WTC11 (cell line): ENCODE results near the gene CCDC150. TPM values are rescaled to one million over a fixed set of nuclear protein-coding genes. Genes with fewer than 3 reads are reported as not detected.

Source experiments
- ATAC-seq: fragments of 200-7000 bp; cut with Tn5 transposase; 2 replicates; pipeline ENCODE4 v1.10.0; 2021; ENCODE audit warnings: mild to moderate bottlenecking, moderate library complexity
- CTCF ChIA-PET: fragments of 300-600 bp; sonication (Branson Sonifier 250); formaldehyde crosslinking; loops from one replicate; lab custom pipeline; 2021; ENCODE audit warnings: antibody characterized with exemption; lab: Charles Lee
- POLR2A ChIA-PET: fragments of 350-600 bp; sonication (Branson Sonifier 250); formaldehyde crosslinking; loops from one replicate; lab custom pipeline; 2021; ENCODE audit warnings: antibody characterized with exemption; lab: Charles Lee
- DNase-seq: peaks from one replicate; pipeline ENCODE4 v3.0.0; 2021; ENCODE audit warnings: low spot score
- H3K27ac Mint-ChIP-seq: 2 replicates; pipeline ENCODE4 v1.8.0; 2021; ENCODE audit warnings: mixed read lengths
- H3K27me3 Mint-ChIP-seq: 2 replicates; pipeline ENCODE4 v1.8.0; 2021; ENCODE audit warnings: low read depth, mild to moderate bottlenecking, moderate library complexity, mixed read lengths
- H3K36me3 Mint-ChIP-seq: 2 replicates; pipeline ENCODE4 v1.8.0; 2021; ENCODE audit warnings: mixed read lengths
- H3K4me1 Mint-ChIP-seq: 2 replicates; pipeline ENCODE4 v1.8.0; 2022; ENCODE audit warnings: mixed read lengths
- H3K4me3 Mint-ChIP-seq: 2 replicates; pipeline ENCODE4 v1.8.0; 2021; ENCODE audit warnings: mild to moderate bottlenecking, moderate library complexity, mixed read lengths
- H3K9me3 Mint-ChIP-seq: 2 replicates; pipeline ENCODE4 v1.8.0; 2021; ENCODE audit warnings: mixed read lengths
- AR ChIP-seq: fragments of 250-450 bp; sonication (Bioruptor Pico); IDR thresholded peaks from 2 replicates; pipeline ENCODE4 v1.9.0; 2021; ENCODE audit warnings: mild to moderate bottlenecking
- CREM ChIP-seq: sonication (generic); formaldehyde crosslinking; IDR thresholded peaks from 2 replicates; pipeline ENCODE4 v1.8.1; 2022; ENCODE audit warnings: mild to moderate bottlenecking, missing genetic modification reagents, moderate library complexity
- E2F4 ChIP-seq: sonication (generic); formaldehyde crosslinking; IDR thresholded peaks from 2 replicates; pipeline ENCODE4 v1.8.1; 2022; ENCODE audit warnings: low read depth, mild to moderate bottlenecking, moderate library complexity, missing genetic modification reagents, borderline replicate concordance
- EMX1 ChIP-seq: fragments of 250-450 bp; sonication (Bioruptor Pico); IDR thresholded peaks from 2 replicates; pipeline ENCODE4 v1.8.0; 2021; ENCODE audit warnings: mild to moderate bottlenecking
- GTF2I ChIP-seq: fragments of 250-450 bp; sonication (Bioruptor Pico); conservative IDR thresholded peaks from 2 replicates; pipeline ENCODE4 v1.4.0; 2021; ENCODE audit warnings: mild to moderate bottlenecking
- IRF2 ChIP-seq: sonication (generic); formaldehyde crosslinking; IDR thresholded peaks from 2 replicates; pipeline ENCODE4 v1.8.0; 2022; ENCODE audit warnings: low read depth, missing genetic modification reagents, borderline replicate concordance
- JUN ChIP-seq: sonication (generic); formaldehyde crosslinking; IDR thresholded peaks from 2 replicates; pipeline ENCODE4 v1.8.0; 2023; ENCODE audit warnings: mild to moderate bottlenecking, missing genetic modification reagents
- NR1H2 ChIP-seq: sonication (generic); formaldehyde crosslinking; IDR thresholded peaks from 2 replicates; pipeline ENCODE4 v1.9.0; 2021; ENCODE audit warnings: mild to moderate bottlenecking, moderate library complexity, missing genetic modification reagents
- PREB ChIP-seq: sonication (generic); formaldehyde crosslinking; IDR thresholded peaks from 2 replicates; pipeline ENCODE4 v1.8.1; 2022; ENCODE audit warnings: mild to moderate bottlenecking, missing genetic modification reagents, moderate library complexity, borderline replicate concordance
- SOX15 ChIP-seq: fragments of 250-450 bp; sonication (Bioruptor Pico); IDR thresholded peaks from 2 replicates; pipeline ENCODE4 v1.9.0; 2021; ENCODE audit warnings: mild to moderate bottlenecking
- TCF7 ChIP-seq: sonication (generic); formaldehyde crosslinking; IDR thresholded peaks from 2 replicates; pipeline ENCODE4 v1.8.0; 2022; ENCODE audit warnings: mild to moderate bottlenecking, low read depth, missing genetic modification reagents, moderate library complexity
- ZNF121 ChIP-seq: sonication (generic); formaldehyde crosslinking; IDR thresholded peaks from 2 replicates; pipeline ENCODE4 v1.8.0; 2023; ENCODE audit warnings: missing genetic modification reagents
- ZNF138 ChIP-seq: sonication (generic); formaldehyde crosslinking; conservative IDR thresholded peaks from 2 replicates; pipeline ENCODE4 v1.8.1; 2022; ENCODE audit warnings: mild to moderate bottlenecking, moderate library complexity, missing genetic modification reagents
- ZNF425 ChIP-seq: fragments of 250-450 bp; sonication (Bioruptor Pico); conservative IDR thresholded peaks from 2 replicates; pipeline ENCODE4 v1.9.0; 2021; ENCODE audit warnings: mild to moderate bottlenecking
- total RNA-seq: library from RNA; stranded (reverse); gene quantifications from 3 replicates; pipeline ENCODE4 v1.2.3, GENCODE V29; 2021
- TF ChIP-seq, protein P1 (sequence below): fragments of 250-450 bp; sonication (Bioruptor Pico); IDR thresholded peaks from 2 replicates; pipeline ENCODE4 v1.9.0; 2021; ENCODE audit warnings: mild to moderate bottlenecking, borderline replicate concordance
- TF ChIP-seq, protein P2 (sequence below): sonication (generic); formaldehyde crosslinking; IDR thresholded peaks from 2 replicates; pipeline ENCODE4 v1.8.1; 2023; ENCODE audit warnings: mild to moderate bottlenecking, missing genetic modification reagents
- TF ChIP-seq, protein P3 (sequence below): sonication (generic); formaldehyde crosslinking; IDR thresholded peaks from 2 replicates; pipeline ENCODE4 v1.8.1; 2023; ENCODE audit warnings: mild to moderate bottlenecking, moderate library complexity, missing genetic modification reagents

The CCDC150 gene
- total RNA-seq, 1 experiment from 2014 or later = 43.0 TPM

GRCh38 chr2:196638765-196639164 is 750 bp upstream of the CCDC150 start:
- TF ChIP-seq E2F4 (CRISPR knock-in tag) (no peak), SOX15 (CRISPR knock-in tag) (no peak), ZNF121 (CRISPR knock-in tag) (no peak), EMX1 (CRISPR knock-in tag) (no peak), TCF7 (CRISPR knock-in tag) (no peak), ZNF138 (CRISPR knock-in tag) (no peak), AR (no peak), CREM (CRISPR knock-in tag) (no peak), ZNF425 (no peak), NR1H2 (CRISPR knock-in tag) (no peak), JUN (CRISPR knock-in tag) (no peak), GTF2I (CRISPR knock-in tag) (no peak), PREB (CRISPR knock-in tag) (no peak), IRF2 (CRISPR knock-in tag) (no peak)
- TF ChIP-seq, protein P1, sequence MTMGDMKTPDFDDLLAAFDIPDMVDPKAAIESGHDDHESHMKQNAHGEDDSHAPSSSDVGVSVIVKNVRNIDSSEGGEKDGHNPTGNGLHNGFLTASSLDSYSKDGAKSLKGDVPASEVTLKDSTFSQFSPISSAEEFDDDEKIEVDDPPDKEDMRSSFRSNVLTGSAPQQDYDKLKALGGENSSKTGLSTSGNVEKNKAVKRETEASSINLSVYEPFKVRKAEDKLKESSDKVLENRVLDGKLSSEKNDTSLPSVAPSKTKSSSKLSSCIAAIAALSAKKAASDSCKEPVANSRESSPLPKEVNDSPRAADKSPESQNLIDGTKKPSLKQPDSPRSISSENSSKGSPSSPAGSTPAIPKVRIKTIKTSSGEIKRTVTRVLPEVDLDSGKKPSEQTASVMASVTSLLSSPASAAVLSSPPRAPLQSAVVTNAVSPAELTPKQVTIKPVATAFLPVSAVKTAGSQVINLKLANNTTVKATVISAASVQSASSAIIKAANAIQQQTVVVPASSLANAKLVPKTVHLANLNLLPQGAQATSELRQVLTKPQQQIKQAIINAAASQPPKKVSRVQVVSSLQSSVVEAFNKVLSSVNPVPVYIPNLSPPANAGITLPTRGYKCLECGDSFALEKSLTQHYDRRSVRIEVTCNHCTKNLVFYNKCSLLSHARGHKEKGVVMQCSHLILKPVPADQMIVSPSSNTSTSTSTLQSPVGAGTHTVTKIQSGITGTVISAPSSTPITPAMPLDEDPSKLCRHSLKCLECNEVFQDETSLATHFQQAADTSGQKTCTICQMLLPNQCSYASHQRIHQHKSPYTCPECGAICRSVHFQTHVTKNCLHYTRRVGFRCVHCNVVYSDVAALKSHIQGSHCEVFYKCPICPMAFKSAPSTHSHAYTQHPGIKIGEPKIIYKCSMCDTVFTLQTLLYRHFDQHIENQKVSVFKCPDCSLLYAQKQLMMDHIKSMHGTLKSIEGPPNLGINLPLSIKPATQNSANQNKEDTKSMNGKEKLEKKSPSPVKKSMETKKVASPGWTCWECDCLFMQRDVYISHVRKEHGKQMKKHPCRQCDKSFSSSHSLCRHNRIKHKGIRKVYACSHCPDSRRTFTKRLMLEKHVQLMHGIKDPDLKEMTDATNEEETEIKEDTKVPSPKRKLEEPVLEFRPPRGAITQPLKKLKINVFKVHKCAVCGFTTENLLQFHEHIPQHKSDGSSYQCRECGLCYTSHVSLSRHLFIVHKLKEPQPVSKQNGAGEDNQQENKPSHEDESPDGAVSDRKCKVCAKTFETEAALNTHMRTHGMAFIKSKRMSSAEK = no peak
- TF ChIP-seq, protein P2, sequence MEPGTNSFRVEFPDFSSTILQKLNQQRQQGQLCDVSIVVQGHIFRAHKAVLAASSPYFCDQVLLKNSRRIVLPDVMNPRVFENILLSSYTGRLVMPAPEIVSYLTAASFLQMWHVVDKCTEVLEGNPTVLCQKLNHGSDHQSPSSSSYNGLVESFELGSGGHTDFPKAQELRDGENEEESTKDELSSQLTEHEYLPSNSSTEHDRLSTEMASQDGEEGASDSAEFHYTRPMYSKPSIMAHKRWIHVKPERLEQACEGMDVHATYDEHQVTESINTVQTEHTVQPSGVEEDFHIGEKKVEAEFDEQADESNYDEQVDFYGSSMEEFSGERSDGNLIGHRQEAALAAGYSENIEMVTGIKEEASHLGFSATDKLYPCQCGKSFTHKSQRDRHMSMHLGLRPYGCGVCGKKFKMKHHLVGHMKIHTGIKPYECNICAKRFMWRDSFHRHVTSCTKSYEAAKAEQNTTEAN (CRISPR knock-in tag) = no peak
- TF ChIP-seq, protein P3, sequence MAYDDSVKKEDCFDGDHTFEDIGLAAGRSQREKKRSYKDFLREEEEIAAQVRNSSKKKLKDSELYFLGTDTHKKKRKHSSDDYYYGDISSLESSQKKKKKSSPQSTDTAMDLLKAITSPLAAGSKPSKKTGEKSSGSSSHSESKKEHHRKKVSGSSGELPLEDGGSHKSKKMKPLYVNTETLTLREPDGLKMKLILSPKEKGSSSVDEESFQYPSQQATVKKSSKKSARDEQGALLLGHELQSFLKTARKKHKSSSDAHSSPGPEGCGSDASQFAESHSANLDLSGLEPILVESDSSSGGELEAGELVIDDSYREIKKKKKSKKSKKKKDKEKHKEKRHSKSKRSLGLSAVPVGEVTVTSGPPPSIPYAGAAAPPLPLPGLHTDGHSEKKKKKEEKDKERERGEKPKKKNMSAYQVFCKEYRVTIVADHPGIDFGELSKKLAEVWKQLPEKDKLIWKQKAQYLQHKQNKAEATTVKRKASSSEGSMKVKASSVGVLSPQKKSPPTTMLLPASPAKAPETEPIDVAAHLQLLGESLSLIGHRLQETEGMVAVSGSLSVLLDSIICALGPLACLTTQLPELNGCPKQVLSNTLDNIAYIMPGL = no peak
- TF ChIP-seq, all 79 proteins: peak for 0
- CTCF ChIA-PET = interaction anchor here (1.3 to 1.5 kb wide), 2 partner anchors 17 to 112 kb away, joined by 3 to 4 read pairs; no protein-coding TSS in a partner anchor
- Mint-ChIP-seq H3K4me1 (peaks cover 42% of the 10 kb centered on the region), H3K36me3 (no peaks in the 10 kb centered on the region), H3K27ac (no peak overlapping the region), H3K4me3 (peak overlapping the region; percentile 83), H3K9me3 (no peaks in the 10 kb centered on the region), H3K27me3 (no peaks in the 10 kb centered on the region; the same call in 1 of the 2 replicates)
- POLR2A ChIA-PET = no interaction called here
- ATAC-seq (no peak), DNase-seq (no peak)
